HCT116 (cell line): ENCODE results near the gene CHTF18. TPM values are rescaled to one million over a fixed set of nuclear protein-coding genes. Genes with fewer than 3 reads are reported as not detected.

Experiments used
- ATAC-seq: fragments of 200-7000 bp; cut with Tn5 transposase; 2 replicates; pipeline ENCODE4 v1.9.1; 2020; ENCODE audit warnings: mild to moderate bottlenecking, moderate library complexity
- BruUV-seq: library from RNA; stranded (reverse); fragments of 400-500 nt; replicated peaks from 2 replicates; lab custom pipeline; 2021; lab: Mats Ljungman, UMichigan
- CTCF ChIA-PET: fragments of 300-600 bp; sonication (Branson Sonifier 250); formaldehyde crosslinking; loops from one replicate; lab custom pipeline; 2021; ENCODE audit warnings: antibody characterized with exemption; lab: Charles Lee
- POLR2A ChIA-PET: fragments of 300-600, 350-600 bp; sonication (Branson Sonifier 250); formaldehyde crosslinking; loops from one replicate; lab custom pipeline; 2021; ENCODE audit warnings: antibody characterized with exemption; lab: Charles Lee
- RAD21 ChIA-PET, 2 experiments: fragments of 300-600 bp; sonication (Branson Sonifier 250); formaldehyde crosslinking; loops; one replicate each; lab custom pipeline; 2023; ENCODE audit warnings: low total read pairs in 2 of 2; ENCODE audit not compliant: uncharacterized antibody in 2 of 2, unreplicated experiment in 2 of 2, low non-redundant PET in 1 of 2; lab: Charles Lee
- DNase-seq: peaks from one replicate; pipeline ENCODE4 v3.0.0-alpha.2; 2010; ENCODE audit warnings: low read depth, low spot score
- H2AFZ ChIP-seq: fragments of 200-600 bp; shearing (Covaris generic), sonication (generic); 2 replicates; pipeline ENCODE4 v1.6.1; 2017; ENCODE audit warnings: low read depth, mixed run types, mixed read lengths, antibody characterized with exemption, low read length; ENCODE audit not compliant: poor library complexity, severe bottlenecking
- H3K27ac ChIP-seq: 2 replicates; pipeline ENCODE4 v1.5.1; 2012; ENCODE audit warnings: low read depth, low read length
- H3K27me3 ChIP-seq: fragments of 200-600 bp; sonication (generic); 2 replicates; pipeline ENCODE4 v1.6.1; 2016; ENCODE audit warnings: mixed run types, low read length, mixed read lengths; ENCODE audit not compliant: insufficient read depth
- H3K36me3 ChIP-seq, 2 experiments: fragments of 200-500 bp in 1 of 2; fragments of 200-600 bp in 1 of 2; sonication (Bioruptor generic) in 1 of 2; sonication (generic) in 1 of 2; 2 replicates each; pipeline versions ENCODE4 v1.5.1 to v1.6.1; 2014 to 2016; ENCODE audit warnings: low read length in 2 of 2, inconsistent platforms in 1 of 2, mixed read lengths in 1 of 2, mixed run types in 1 of 2; ENCODE audit not compliant: insufficient read depth in 2 of 2, control insufficient read depth in 1 of 2
- H3K4me1 ChIP-seq, 2 experiments: fragments of 200-600 bp in 1 of 2; sonication (generic) in 1 of 2; 2 replicates each; pipeline versions ENCODE4 v1.5.1 to v1.6.1; 2012 to 2017; ENCODE audit warnings: low read length in 2 of 2, inconsistent platforms in 1 of 2, mild to moderate bottlenecking in 1 of 2, mixed read lengths in 1 of 2, mixed run types in 1 of 2, moderate library complexity in 1 of 2; ENCODE audit not compliant: insufficient read depth in 2 of 2, control insufficient read depth in 1 of 2
- H3K4me2 ChIP-seq: fragments of 200-600 bp; sonication (generic); 2 replicates; pipeline ENCODE4 v1.6.1; 2017; ENCODE audit warnings: mixed run types, low read length, mixed read lengths
- H3K4me3 ChIP-seq, 2 experiments: fragments of 200-600 bp in 1 of 2; sonication (generic) in 1 of 2; replicated peaks in 1 of 2; 2 replicates each; pipeline ENCODE4 v1.5.1; 2011 to 2016; ENCODE audit warnings: low read length in 2 of 2, control low read depth in 1 of 2, low read depth in 1 of 2, mild to moderate bottlenecking in 1 of 2, mixed read lengths in 1 of 2, mixed run types in 1 of 2
- H3K79me2 ChIP-seq: fragments of 200-600 bp; sonication (generic); 2 replicates; pipeline ENCODE4 v1.6.1; 2017; ENCODE audit warnings: mild to moderate bottlenecking, mixed run types, low read length, moderate library complexity, mixed read lengths; ENCODE audit not compliant: insufficient read depth
- H3K9ac ChIP-seq: fragments of 200-600 bp; sonication (generic); 2 replicates; pipeline ENCODE4 v1.6.1; 2016; ENCODE audit warnings: low read length, mixed read lengths
- H3K9me2 ChIP-seq: fragments of 200-600 bp; sonication (generic), shearing (Covaris generic); 2 replicates; pipeline ENCODE4 v1.6.1; 2017; ENCODE audit warnings: mixed run types, mild to moderate bottlenecking, moderate library complexity; ENCODE audit not compliant: insufficient read depth
- H3K9me3 ChIP-seq, 2 experiments: fragments of 200-500 bp in 1 of 2; fragments of 200-600 bp in 1 of 2; sonication (Bioruptor generic) in 1 of 2; sonication (generic) in 1 of 2; 2 replicates each; pipeline ENCODE4 v1.6.1; 2014 to 2017; ENCODE audit warnings: low read length in 2 of 2, mixed read lengths in 2 of 2, inconsistent platforms in 1 of 2, low read depth in 1 of 2, mild to moderate bottlenecking in 1 of 2, mixed run types in 1 of 2, moderate library complexity in 1 of 2; ENCODE audit not compliant: control insufficient read depth in 1 of 2, insufficient read depth in 1 of 2
- H4K20me1 ChIP-seq: fragments of 200-600 bp; sonication (generic), shearing (Covaris generic); 2 replicates; pipeline ENCODE4 v1.6.1; 2017; ENCODE audit warnings: mixed run types, mild to moderate bottlenecking, moderate library complexity; ENCODE audit not compliant: insufficient read depth
- CBX3 ChIP-seq: IDR thresholded peaks from 2 replicates; pipeline ENCODE4 v1.6.1; 2012; ENCODE audit warnings: low read depth
- CTCF ChIP-seq, 3 experiments: fragments of 200-600 bp in 1 of 3; sonication (generic) in 1 of 3; IDR thresholded peaks in 2 of 3; conservative IDR thresholded peaks in 1 of 3; 2 replicates each; pipeline ENCODE4 v1.5.1; 2012 to 2017; ENCODE audit warnings: low read depth in 2 of 3, low read length in 2 of 3, antibody characterized with exemption in 1 of 3, borderline replicate concordance in 1 of 3, control low read depth in 1 of 3, mild to moderate bottlenecking in 1 of 3, mixed read lengths in 1 of 3, mixed run types in 1 of 3, moderate library complexity in 1 of 3; ENCODE audit not compliant: insufficient read depth in 1 of 3
- ELF1 ChIP-seq: IDR thresholded peaks from 2 replicates; pipeline ENCODE4 v1.6.1; 2012; ENCODE audit warnings: low read depth, borderline replicate concordance
- EZH2 ChIP-seq: fragments of 200-600 bp; sonication (generic); IDR thresholded peaks from 2 replicates; pipeline ENCODE4 v1.6.1; 2017; ENCODE audit warnings: antibody characterized with exemption, mixed run types
- FOSL1 ChIP-seq: IDR thresholded peaks from 2 replicates; pipeline ENCODE4 v1.6.1; 2012; ENCODE audit warnings: low read depth
- RAD21 ChIP-seq: IDR thresholded peaks from 2 replicates; pipeline ENCODE4 v1.6.1; 2012; ENCODE audit warnings: low read depth, mild to moderate bottlenecking
- TCF7L2 ChIP-seq: IDR thresholded peaks from 2 replicates; pipeline ENCODE4 v1.7.0; 2011; ENCODE audit warnings: borderline replicate concordance, inconsistent platforms; ENCODE audit not compliant: insufficient read depth, insufficient read length; ENCODE audit errors: extremely low read depth
- ZFX ChIP-seq: fragments of 450-650 bp; IDR thresholded peaks from 2 replicates; pipeline ENCODE4 v1.6.1; 2017
- intact Hi-C: fragments of 100-400 bp; cut with micrococcal nuclease; formaldehyde crosslinking; loops from 2 replicates; pipeline ENCODE4 v1.10.0; 2022
- total RNA-seq: library from RNA; stranded (reverse); gene quantifications from one replicate; pipeline ENCODE4 v1.2.1, GENCODE V29; 2021; ENCODE audit not compliant: unreplicated experiment
- TF ChIP-seq, protein P1 (sequence below): IDR thresholded peaks from 2 replicates; pipeline ENCODE4 v1.6.1; 2012; ENCODE audit warnings: low read depth
- TF ChIP-seq, protein P2 (sequence below): IDR thresholded peaks from 2 replicates; pipeline ENCODE4 v1.6.1; 2012

Gene CHTF18
- total RNA-seq, 1 experiment from 2014 or later = 145 TPM

GRCh38 chr16:779561-779960 is 8.9 kb upstream of the CHTF18 start:
- no peaks in the 10 kb centered on the region for H3K79me2 ChIP-seq
- POLR2A ChIA-PET = no interaction called here
- no TSS peak for BruUV-seq
- CTCF ChIA-PET = no interaction called here
- no peaks in the 10 kb centered on the region for H4K20me1 ChIP-seq
- H3K36me3 ChIP-seq = no peaks in the 10 kb centered on the region
- no peak overlapping the region for H3K9ac ChIP-seq
- ATAC-seq = no peak
- intact Hi-C loops = no loop called here
- H3K4me2 ChIP-seq = no peak overlapping the region
- RAD21 ChIA-PET = no interaction called here
- H3K27ac ChIP-seq = no peak overlapping the region
- no peaks in the 10 kb centered on the region for H3K27me3 ChIP-seq
- no peak overlapping the region for H3K4me3 ChIP-seq
- TF ChIP-seq ZFX (no peak), CBX3 (no peak), EZH2 (no peak)
- TF ChIP-seq, protein P1, sequence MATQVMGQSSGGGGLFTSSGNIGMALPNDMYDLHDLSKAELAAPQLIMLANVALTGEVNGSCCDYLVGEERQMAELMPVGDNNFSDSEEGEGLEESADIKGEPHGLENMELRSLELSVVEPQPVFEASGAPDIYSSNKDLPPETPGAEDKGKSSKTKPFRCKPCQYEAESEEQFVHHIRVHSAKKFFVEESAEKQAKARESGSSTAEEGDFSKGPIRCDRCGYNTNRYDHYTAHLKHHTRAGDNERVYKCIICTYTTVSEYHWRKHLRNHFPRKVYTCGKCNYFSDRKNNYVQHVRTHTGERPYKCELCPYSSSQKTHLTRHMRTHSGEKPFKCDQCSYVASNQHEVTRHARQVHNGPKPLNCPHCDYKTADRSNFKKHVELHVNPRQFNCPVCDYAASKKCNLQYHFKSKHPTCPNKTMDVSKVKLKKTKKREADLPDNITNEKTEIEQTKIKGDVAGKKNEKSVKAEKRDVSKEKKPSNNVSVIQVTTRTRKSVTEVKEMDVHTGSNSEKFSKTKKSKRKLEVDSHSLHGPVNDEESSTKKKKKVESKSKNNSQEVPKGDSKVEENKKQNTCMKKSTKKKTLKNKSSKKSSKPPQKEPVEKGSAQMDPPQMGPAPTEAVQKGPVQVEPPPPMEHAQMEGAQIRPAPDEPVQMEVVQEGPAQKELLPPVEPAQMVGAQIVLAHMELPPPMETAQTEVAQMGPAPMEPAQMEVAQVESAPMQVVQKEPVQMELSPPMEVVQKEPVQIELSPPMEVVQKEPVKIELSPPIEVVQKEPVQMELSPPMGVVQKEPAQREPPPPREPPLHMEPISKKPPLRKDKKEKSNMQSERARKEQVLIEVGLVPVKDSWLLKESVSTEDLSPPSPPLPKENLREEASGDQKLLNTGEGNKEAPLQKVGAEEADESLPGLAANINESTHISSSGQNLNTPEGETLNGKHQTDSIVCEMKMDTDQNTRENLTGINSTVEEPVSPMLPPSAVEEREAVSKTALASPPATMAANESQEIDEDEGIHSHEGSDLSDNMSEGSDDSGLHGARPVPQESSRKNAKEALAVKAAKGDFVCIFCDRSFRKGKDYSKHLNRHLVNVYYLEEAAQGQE = no peak
- TF ChIP-seq, all 23 proteins: peak for 0
- Histone ChIP-seq H3K9me2 (no peaks in the 10 kb centered on the region), H2AFZ (no peak overlapping the region), H3K9me3 (no peaks in the 10 kb centered on the region), H3K4me1 (peaks cover 16 to 37% of the 10 kb centered on the region in 2 experiments)
- no peak for DNase-seq

GRCh38 chr16:780296-780695 is 8.1 kb upstream of the CHTF18 start:
- TF ChIP-seq ELF1 (no peak), RAD21 (no peak), CBX3 (no peak), CTCF (IDR thresholded peaks at IDR 0.05 in 2 of 3, conservative IDR thresholded peaks at IDR 0.05 in 1 of 3; ENCODE audit: borderline replicate concordance in 1 of 3, insufficient read depth in 1 of 3, low read depth in 2 of 3, low read length in 2 of 3) (no peak), TCF7L2 (no peak), FOSL1 (no peak)
- TF ChIP-seq, protein P2, sequence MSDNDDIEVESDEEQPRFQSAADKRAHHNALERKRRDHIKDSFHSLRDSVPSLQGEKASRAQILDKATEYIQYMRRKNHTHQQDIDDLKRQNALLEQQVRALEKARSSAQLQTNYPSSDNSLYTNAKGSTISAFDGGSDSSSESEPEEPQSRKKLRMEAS = no peak
- Histone ChIP-seq H3K4me1 (peaks cover 14 to 32% of the 10 kb centered on the region in 2 experiments), H3K9me2 (no peaks in the 10 kb centered on the region), H2AFZ (no peak overlapping the region), H3K27me3 (no peaks in the 10 kb centered on the region), H3K9ac (no peak overlapping the region), H3K36me3 (no peaks in the 10 kb centered on the region; a peak in 1 of 4 replicates), H4K20me1 (no peaks in the 10 kb centered on the region), H3K79me2 (no peaks in the 10 kb centered on the region), H3K4me2 (no peak overlapping the region), H3K27ac (no peak overlapping the region), H3K9me3 (no peaks in the 10 kb centered on the region), H3K4me3 (no peak overlapping the region)
- POLR2A ChIA-PET = no interaction called here
- ATAC-seq (no peak), DNase-seq (no peak)
- intact Hi-C loops = no loop called here
- BruUV-seq = no TSS peak
- CTCF ChIA-PET = no interaction called here
- RAD21 ChIA-PET = no interaction called here
